ENCODE measurements around the gene KCNE3.
"Not testable (repeated sequence)": the region's sequence is repeated elsewhere in the genome, so short reads cannot be mapped to it uniquely, and the experiment has no call there.

The KCNE3 gene

GRCh38 chr11:74427384-74427886 is 39.9 kb downstream of the KCNE3 start:
- peak; percentile 14 for DNase-seq
- Histone ChIP-seq H3K4me3 (ENCODE audit: low read depth, low read length) (no peak overlapping the region), H3K27ac (no peak overlapping the region), H3K36me3 (replicated peaks) (no peaks in the 10 kb centered on the region), H3K27me3 (replicated peaks) (no peaks in the 10 kb centered on the region)
- TF ChIP-seq CTCF (IDR thresholded peaks at IDR 0.05; ENCODE audit: low read depth, low read length, missing control alignments) = no peak
- in situ Hi-C loops (cut with HindIII; ENCODE audit: low pct_ligation_motif_present, low sequenced_read_pairs) = loop anchor here (25.0 kb wide), 1 partner anchor 165 kb away; no protein-coding TSS in a partner anchor

- Histone ChIP-seq H3K27ac (no peak overlapping the region), H3K4me3 (ENCODE audit: low read depth, low read length) (no peak overlapping the region), H3K36me3 (replicated peaks) (no peaks in the 10 kb centered on the region), H3K27me3 (replicated peaks) (no peaks in the 10 kb centered on the region)
- TF ChIP-seq CTCF (IDR thresholded peaks at IDR 0.05; ENCODE audit: low read depth, low read length, missing control alignments) = no peak
- in situ Hi-C loops (cut with HindIII; ENCODE audit: low pct_ligation_motif_present, low sequenced_read_pairs) = loop anchor here (25.0 kb wide), 1 partner anchor 163 kb away; no protein-coding TSS in a partner anchor
- DNase-seq = no peak
These were observed 42.2 kb downstream of the KCNE3 start for GRCh38 chr11:74425100-74425499.

- in situ Hi-C loops (cut with HindIII; ENCODE audit: low pct_ligation_motif_present, low sequenced_read_pairs) = no loop called here
- Histone ChIP-seq H3K4me3 (ENCODE audit: low read depth, low read length) (no peak overlapping the region), H3K27me3 (replicated peaks) (no peaks in the 10 kb centered on the region), H3K27ac (peak overlapping the region; percentile 65), H3K36me3 (replicated peaks) (no peaks in the 10 kb centered on the region)
- no peak for TF ChIP-seq CTCF (IDR thresholded peaks at IDR 0.05; ENCODE audit: low read depth, low read length, missing control alignments)
- DNase-seq = peak; percentile 51
These were observed 48.8 kb downstream of the KCNE3 start for GRCh38 chr11:74418509-74418895.

DNA sequence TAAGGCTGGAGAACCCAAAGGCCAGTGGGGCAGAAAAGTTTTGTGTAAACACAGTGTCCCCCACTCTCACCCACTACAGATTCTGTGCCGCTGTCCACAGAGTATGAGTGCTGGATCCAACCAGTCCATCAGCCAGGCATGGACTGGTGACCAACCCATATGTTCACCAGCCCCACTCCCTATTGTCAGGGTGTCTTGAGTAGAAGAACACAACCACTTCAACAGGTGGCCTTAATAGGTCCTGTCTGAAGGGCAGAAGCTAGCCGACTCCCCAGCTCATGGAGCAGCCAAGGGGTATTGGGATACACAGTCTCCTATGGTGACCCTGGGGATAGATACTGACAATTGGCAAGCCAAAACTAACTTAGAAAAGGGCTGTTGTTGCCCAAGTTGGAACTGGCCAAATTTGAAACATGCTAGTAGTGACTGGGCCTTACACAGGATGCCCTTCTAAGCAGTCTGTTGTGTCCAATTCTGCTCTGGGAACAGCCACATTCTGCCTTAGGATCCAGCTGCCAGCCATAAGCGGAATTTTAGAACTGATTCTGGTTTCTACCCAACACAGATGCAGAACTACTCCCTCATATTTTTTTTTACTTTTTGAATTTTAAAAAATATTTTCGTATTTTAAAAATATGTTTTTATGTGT is 49.4 kb downstream of the KCNE3 start:
- peak; percentile 28 for DNase-seq
- Histone ChIP-seq H3K36me3 (replicated peaks) (no peaks in the 10 kb centered on the region), H3K27ac (peak overlapping the region; percentile 65), H3K4me3 (ENCODE audit: low read depth, low read length) (no peak overlapping the region), H3K27me3 (replicated peaks) (no peaks in the 10 kb centered on the region)
- no peak for TF ChIP-seq CTCF (IDR thresholded peaks at IDR 0.05; ENCODE audit: low read depth, low read length, missing control alignments)
- in situ Hi-C loops (cut with HindIII; ENCODE audit: low pct_ligation_motif_present, low sequenced_read_pairs) = no loop called here

DNA sequence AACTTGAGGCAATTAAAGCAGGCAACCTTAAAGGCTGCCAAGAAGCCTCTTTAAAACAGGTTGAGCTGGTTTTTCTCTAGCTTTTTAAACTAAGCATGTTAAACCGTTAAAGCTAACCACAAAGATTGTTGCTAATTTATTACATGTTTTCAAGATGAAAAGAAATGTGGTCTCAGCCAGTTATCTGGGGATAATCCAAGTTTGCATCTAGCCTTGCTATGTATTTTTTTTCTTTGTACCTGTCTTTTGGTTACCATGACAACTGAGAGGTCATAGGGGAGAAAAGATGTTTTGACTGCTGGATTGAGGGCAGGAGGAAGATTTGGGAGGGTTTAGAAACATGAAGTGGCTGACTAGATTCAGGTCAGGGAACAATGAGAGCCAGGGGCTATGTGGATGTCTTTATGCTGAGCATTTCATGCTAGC is 50.0 kb downstream of the KCNE3 start:
- no peak for DNase-seq
- TF ChIP-seq CTCF (IDR thresholded peaks at IDR 0.05; ENCODE audit: low read depth, low read length, missing control alignments) = no peak
- in situ Hi-C loops (cut with HindIII; ENCODE audit: low pct_ligation_motif_present, low sequenced_read_pairs) = no loop called here
- Histone ChIP-seq H3K4me3 (ENCODE audit: low read depth, low read length) (no peak overlapping the region), H3K36me3 (replicated peaks) (no peaks in the 10 kb centered on the region), H3K27me3 (replicated peaks) (no peaks in the 10 kb centered on the region), H3K27ac (no peak overlapping the region)

DNA sequence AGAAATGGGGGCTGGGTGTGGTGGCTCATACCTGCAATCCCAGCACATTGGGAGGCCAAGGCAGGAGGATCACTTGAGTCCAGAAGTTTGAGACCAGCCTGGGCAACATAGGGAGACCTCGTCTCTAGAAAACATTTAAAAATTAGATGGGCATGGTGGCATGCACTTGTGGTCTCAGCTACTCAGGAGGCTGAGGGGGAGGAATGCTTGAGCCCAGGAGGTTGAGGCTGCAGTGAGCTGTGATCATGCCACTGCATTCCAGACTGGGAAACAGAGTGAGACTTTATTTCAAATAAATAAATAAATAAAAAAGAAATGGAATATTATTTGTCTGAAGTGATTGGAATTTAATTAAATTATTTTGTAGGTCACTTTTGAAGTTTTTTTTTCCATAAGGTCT is 50.4 kb downstream of the KCNE3 start:
- DNase-seq; H3K27ac ChIP-seq; H3K4me3 ChIP-seq (ENCODE audit: low read depth, low read length); H3K27me3 ChIP-seq (replicated peaks); in situ Hi-C loops (cut with HindIII; ENCODE audit: low pct_ligation_motif_present, low sequenced_read_pairs); H3K36me3 ChIP-seq (replicated peaks): not testable (repeated sequence)
